ENCODE data around the gene VTA1.

DNA sequence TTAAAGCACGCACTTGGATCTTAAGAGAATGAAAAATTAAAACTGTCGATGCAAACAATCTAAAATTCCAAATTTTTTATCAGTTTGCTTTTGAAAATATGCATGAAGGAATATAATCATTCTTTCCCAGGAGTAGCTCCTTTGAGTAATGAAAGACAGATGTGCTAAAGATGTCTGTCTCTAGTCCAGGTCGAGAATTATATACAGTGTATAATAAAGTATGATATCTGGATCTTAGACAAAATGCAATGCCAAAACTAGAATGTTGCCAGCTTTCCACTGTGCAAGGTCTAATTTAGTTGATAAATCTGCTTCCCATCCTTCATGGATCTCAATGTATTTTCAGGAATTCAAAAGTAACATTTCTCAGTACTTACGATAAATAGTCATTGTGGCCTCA, 89.6 kb downstream of the VTA1 start:
- no peak for TF ChIP-seq POLR2A (IDR thresholded peaks at IDR 0.05; ENCODE audit: low read length)
- no peak for TF ChIP-seq GATA1 (IDR thresholded peaks at IDR 0.05; ENCODE audit: low read depth, low read length)

Measured in erythroblast (primary cell).